Measurements from ENCODE around the gene RAPGEF5. TPM values are rescaled to one million over a fixed set of nuclear protein-coding genes. Genes with fewer than 3 reads are reported as not detected.

The RAPGEF5 gene
- total RNA-seq, 2 experiments from 2014 or later = 0.66 to 0.99 TPM

- H3K36me3 Mint-ChIP-seq = no peaks in the 10 kb centered on the region
- ATAC-seq (no peak), DNase-seq (no peak)
- no peak overlapping the region for H3K4me3 Mint-ChIP-seq
- no peak overlapping the region for H3K27ac Mint-ChIP-seq
- no peaks in the 10 kb centered on the region for H3K9me3 Mint-ChIP-seq (ENCODE audit: low read depth)
- no peaks in the 10 kb centered on the region for H3K4me1 Mint-ChIP-seq
- CTCF ChIA-PET = no interaction called here
- peaks cover 13% of the 10 kb centered on the region for H3K27me3 Mint-ChIP-seq
Observed at GRCh38 chr7:22166928-22167327, 190.0 kb downstream of the RAPGEF5 start.

- no peak overlapping the region for H3K27ac Mint-ChIP-seq
- H3K4me3 Mint-ChIP-seq = no peak overlapping the region
- peaks cover 34% of the 10 kb centered on the region for H3K27me3 Mint-ChIP-seq
- peaks cover 2% of the 10 kb centered on the region for H3K36me3 Mint-ChIP-seq
- H3K4me1 Mint-ChIP-seq = peaks cover 7% of the 10 kb centered on the region
- ATAC-seq (no peak), DNase-seq (no peak)
- H3K9me3 Mint-ChIP-seq (ENCODE audit: low read depth) = no peaks in the 10 kb centered on the region
- CTCF ChIA-PET = interaction anchor here (1.5 kb wide), 1 partner anchor 341 kb away, joined by 3 read pairs; the partner anchor contains the start of gene STEAP1B
Observed at GRCh38 chr7:22159341-22159740, 197.6 kb downstream of the RAPGEF5 start.

GRCh38 chr7:22157552-22157951 lies 199.4 kb downstream of the RAPGEF5 start:
- Mint-ChIP-seq H3K9me3 (ENCODE audit: low read depth) (no peaks in the 10 kb centered on the region), H3K4me1 (peaks cover 14% of the 10 kb centered on the region), H3K27me3 (peaks cover 30% of the 10 kb centered on the region), H3K36me3 (peaks cover 2% of the 10 kb centered on the region), H3K4me3 (no peak overlapping the region), H3K27ac (no peak overlapping the region)
- ATAC-seq (no peak), DNase-seq (no peak)
- CTCF ChIA-PET = interaction anchor here (0.9 kb wide), 1 partner anchor 342 kb away, joined by 3 read pairs; the partner anchor contains the start of gene STEAP1B

DNA sequence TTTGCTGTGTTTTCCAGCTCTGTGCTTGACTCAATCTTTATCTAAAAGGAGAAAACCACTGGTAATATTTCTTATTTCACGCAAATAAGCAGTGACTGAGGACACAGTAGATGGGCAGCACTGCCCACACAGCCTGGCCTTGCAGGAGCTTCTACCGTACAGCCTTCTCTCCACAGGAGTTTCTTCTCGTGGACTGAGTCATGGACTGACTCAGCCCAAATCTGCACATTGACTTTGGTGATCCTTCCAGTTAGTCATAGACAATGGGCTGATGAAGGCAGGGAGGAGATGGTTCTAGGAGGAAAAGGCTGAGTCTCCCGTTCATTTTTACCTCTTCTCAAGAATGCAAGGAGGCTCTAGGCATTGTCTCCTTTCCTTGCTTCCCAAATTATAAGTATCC lies 200.7 kb downstream of the RAPGEF5 start:
- Mint-ChIP-seq H3K4me1 (peaks cover 14% of the 10 kb centered on the region), H3K27me3 (peaks cover 29% of the 10 kb centered on the region), H3K36me3 (peaks cover 2% of the 10 kb centered on the region), H3K4me3 (no peak overlapping the region), H3K9me3 (ENCODE audit: low read depth) (no peaks in the 10 kb centered on the region), H3K27ac (no peak overlapping the region)
- ATAC-seq (no peak), DNase-seq (no peak)
- CTCF ChIA-PET = no interaction called here

DNA sequence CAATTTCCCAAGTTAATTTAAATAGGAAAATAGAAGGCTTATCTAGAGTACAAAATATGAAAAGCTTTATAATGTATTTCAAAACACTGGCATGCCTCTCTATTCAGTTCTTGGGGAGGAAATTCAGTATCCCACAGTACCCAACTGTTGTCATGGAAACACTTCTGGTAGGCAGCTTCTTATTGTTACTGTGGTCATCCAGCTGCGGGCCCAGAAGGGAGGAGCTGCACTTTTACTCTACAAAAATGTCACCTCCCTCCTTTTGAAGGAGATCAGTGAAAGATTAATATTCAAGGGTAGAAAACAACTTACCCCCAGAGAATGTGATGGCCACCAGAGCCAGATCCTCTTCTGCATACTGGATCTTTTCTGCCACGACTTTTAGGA lies 202.8 kb downstream of the RAPGEF5 start:
- DNase-seq (peak; percentile 50), ATAC-seq (peak; percentile 51)
- H3K36me3 Mint-ChIP-seq = peaks cover 2% of the 10 kb centered on the region
- H3K4me3 Mint-ChIP-seq = no peak overlapping the region
- CTCF ChIA-PET = interaction anchor here (1.3 kb wide), 1 partner anchor 13 kb away, joined by 5 read pairs; no protein-coding TSS in a partner anchor
- peaks cover 25% of the 10 kb centered on the region for H3K27me3 Mint-ChIP-seq
- no peak overlapping the region for H3K27ac Mint-ChIP-seq
- peaks cover 12% of the 10 kb centered on the region for H3K4me1 Mint-ChIP-seq
- H3K9me3 Mint-ChIP-seq (ENCODE audit: low read depth) = no peaks in the 10 kb centered on the region

GRCh38 chr7:22153432-22154142 lies 203.4 kb downstream of the RAPGEF5 start:
- H3K4me3 Mint-ChIP-seq = no peak overlapping the region
- CTCF ChIA-PET = interaction anchor here (1.3 kb wide), 1 partner anchor 13 kb away, joined by 5 read pairs; no protein-coding TSS in a partner anchor
- no peak for DNase-seq

DNA sequence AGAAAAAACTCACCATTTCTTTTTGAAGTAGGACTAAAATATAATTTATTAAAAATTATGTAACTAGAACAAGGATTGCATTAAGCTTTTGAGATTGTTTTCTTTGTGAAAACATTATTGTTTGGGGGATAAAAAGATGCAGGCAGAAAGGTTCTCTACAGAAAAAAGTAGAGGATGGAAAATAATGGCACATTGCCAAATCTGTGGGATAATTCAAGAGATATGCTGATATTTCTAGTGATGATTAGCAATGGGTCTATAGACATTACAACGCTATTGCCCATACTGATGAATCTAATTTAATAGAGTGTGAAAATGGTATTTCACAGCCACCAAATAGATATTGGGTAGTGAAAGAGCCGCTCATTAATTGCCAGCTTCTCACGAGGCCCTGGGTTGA lies 204.3 kb downstream of the RAPGEF5 start:
- peaks cover 2% of the 10 kb centered on the region for H3K36me3 Mint-ChIP-seq
- H3K4me3 Mint-ChIP-seq = no peak overlapping the region
- H3K27ac Mint-ChIP-seq = no peak overlapping the region
- CTCF ChIA-PET = interaction anchor here (0.9 kb wide), 1 partner anchor 43 kb away, joined by 3 read pairs; no protein-coding TSS in a partner anchor
- H3K27me3 Mint-ChIP-seq = peaks cover 20% of the 10 kb centered on the region
- no peak for DNase-seq
- H3K9me3 Mint-ChIP-seq (ENCODE audit: low read depth) = no peaks in the 10 kb centered on the region
- ATAC-seq = no peak
- peaks cover 13% of the 10 kb centered on the region for H3K4me1 Mint-ChIP-seq

More at GRCh38 chr7:22153432-22154142, 203.4 kb downstream of the RAPGEF5 start:
- no peak for ATAC-seq
- Mint-ChIP-seq H3K4me1 (peaks cover 11% of the 10 kb centered on the region), H3K36me3 (peaks cover 2% of the 10 kb centered on the region), H3K27me3 (peaks cover 23% of the 10 kb centered on the region), H3K27ac (no peak overlapping the region), H3K9me3 (ENCODE audit: low read depth) (no peaks in the 10 kb centered on the region)

GRCh38 chr7:22151901-22152300 lies 205.1 kb downstream of the RAPGEF5 start:
- H3K4me3 Mint-ChIP-seq = no peak overlapping the region
- H3K36me3 Mint-ChIP-seq = no peaks in the 10 kb centered on the region
- CTCF ChIA-PET = interaction anchor here (0.9 kb wide), 1 partner anchor 42 kb away, joined by 3 read pairs; no protein-coding TSS in a partner anchor
- peaks cover 15% of the 10 kb centered on the region for H3K4me1 Mint-ChIP-seq
- peaks cover 15% of the 10 kb centered on the region for H3K27me3 Mint-ChIP-seq
- no peak for DNase-seq
- H3K27ac Mint-ChIP-seq = no peak overlapping the region
- ATAC-seq = no peak
- no peaks in the 10 kb centered on the region for H3K9me3 Mint-ChIP-seq (ENCODE audit: low read depth)

DNA sequence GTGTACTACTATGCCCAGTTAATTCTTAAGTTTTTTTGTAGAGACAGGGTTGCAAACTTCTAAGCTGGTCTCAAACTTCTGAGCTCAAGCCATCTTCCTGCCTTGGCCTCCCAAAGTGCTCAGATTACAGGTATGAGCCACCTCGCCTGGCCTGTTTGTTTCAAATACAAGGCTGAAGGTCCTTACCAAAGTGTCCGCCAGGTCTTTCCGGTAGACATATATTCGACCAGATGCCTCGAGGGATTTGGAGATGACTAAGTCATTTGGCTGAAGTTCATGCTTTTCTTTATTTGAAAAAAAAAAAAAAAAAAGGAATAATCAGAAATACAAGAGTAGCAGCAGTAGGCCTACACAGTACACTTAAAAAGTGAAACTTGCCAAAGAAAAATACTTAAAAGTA lies 206.7 kb downstream of the RAPGEF5 start:
- no peak overlapping the region for H3K4me3 Mint-ChIP-seq
- CTCF ChIA-PET = no interaction called here
- H3K27ac Mint-ChIP-seq = no peak overlapping the region
- no peaks in the 10 kb centered on the region for H3K9me3 Mint-ChIP-seq (ENCODE audit: low read depth)
- H3K27me3 Mint-ChIP-seq = peaks cover 13% of the 10 kb centered on the region
- ATAC-seq = no peak
- no peak for DNase-seq
- peaks cover 15% of the 10 kb centered on the region for H3K4me1 Mint-ChIP-seq
- no peaks in the 10 kb centered on the region for H3K36me3 Mint-ChIP-seq

DNA sequence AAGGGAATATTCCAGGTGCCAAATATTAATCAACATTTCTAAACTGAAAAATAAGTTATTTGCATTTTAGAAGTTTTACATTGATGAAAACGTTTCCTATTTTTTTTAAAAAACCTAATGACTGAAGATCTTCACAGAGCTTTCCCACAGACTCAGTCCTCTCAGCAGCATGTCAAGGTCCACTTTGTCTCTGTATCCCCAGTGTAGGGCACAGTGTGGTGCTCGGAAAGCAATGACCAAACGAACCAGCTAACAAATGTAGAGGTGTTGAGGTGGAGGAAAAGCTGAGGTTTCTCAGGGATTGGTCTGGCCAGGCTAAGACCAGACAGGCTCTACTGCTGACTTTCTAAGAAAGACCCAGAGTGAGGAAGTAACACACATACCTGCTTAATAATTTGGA lies 209.1 kb downstream of the RAPGEF5 start:
- Mint-ChIP-seq H3K4me1 (peaks cover 4% of the 10 kb centered on the region), H3K9me3 (ENCODE audit: low read depth) (no peaks in the 10 kb centered on the region), H3K36me3 (no peaks in the 10 kb centered on the region), H3K27ac (no peak overlapping the region), H3K27me3 (peaks cover 28% of the 10 kb centered on the region), H3K4me3 (no peak overlapping the region)
- ATAC-seq = no peak
- CTCF ChIA-PET = no interaction called here
- DNase-seq = no peak

DNA sequence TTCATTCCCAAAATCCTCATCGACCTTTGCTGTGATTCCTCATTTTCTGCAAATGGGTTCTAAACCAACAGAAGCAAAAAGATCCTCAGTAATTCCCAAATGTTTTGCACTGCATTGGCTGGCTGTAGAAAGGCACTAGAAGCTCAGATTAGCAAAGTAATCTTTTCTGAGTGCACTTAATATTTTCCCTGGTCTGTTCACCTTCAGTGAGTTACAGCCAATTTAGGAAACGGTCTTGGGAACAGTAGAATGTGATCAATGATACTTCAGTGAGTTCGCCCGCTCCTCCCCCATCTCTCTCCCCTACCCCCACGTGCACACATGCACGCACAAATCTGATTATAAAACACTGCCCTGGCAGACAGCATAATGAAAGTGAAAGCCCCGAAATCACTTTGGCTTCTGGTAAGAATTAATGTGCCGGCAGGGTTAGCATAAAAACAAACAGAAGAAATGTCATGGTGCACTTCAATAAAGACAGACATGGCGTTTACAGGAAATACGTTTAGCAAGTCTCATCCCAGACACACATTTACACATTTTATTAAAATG lies 209.9 kb downstream of the RAPGEF5 start:
- Mint-ChIP-seq H3K27ac (no peak overlapping the region), H3K4me1 (peaks cover 4% of the 10 kb centered on the region), H3K9me3 (ENCODE audit: low read depth) (no peaks in the 10 kb centered on the region), H3K27me3 (peaks cover 28% of the 10 kb centered on the region), H3K36me3 (no peaks in the 10 kb centered on the region), H3K4me3 (no peak overlapping the region)
- DNase-seq = no peak
- CTCF ChIA-PET = no interaction called here
- ATAC-seq = no peak

DNA sequence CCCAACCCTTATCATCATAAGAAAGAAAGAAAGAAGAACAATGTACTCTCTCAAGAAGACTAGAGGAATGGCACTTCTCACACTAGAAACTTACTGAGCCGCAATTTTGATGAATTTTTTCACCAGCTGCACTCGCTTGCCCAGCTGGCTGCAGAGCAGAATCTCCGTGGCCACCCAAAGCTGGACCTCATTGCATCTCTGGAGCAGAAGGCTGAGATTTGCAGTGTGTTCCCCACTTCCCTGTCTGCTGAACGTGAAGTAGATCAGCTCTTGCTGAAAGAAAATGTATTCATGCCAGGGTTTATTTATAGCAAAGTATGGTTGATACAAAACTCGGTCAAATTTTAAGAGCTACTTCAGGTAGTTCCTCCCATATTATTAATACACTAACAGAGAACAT lies 212.0 kb downstream of the RAPGEF5 start:
- H3K27ac Mint-ChIP-seq = no peak overlapping the region
- H3K4me1 Mint-ChIP-seq = peaks cover 4% of the 10 kb centered on the region
- CTCF ChIA-PET = interaction anchor here (1.1 kb wide), 1 partner anchor 35 kb away, joined by 4 read pairs; no protein-coding TSS in a partner anchor
- H3K4me3 Mint-ChIP-seq = no peak overlapping the region
- DNase-seq (no peak), ATAC-seq (no peak)
- H3K27me3 Mint-ChIP-seq = peaks cover 35% of the 10 kb centered on the region
- no peaks in the 10 kb centered on the region for H3K9me3 Mint-ChIP-seq (ENCODE audit: low read depth)
- no peaks in the 10 kb centered on the region for H3K36me3 Mint-ChIP-seq

GRCh38 chr7:22143491-22143890 lies 213.5 kb downstream of the RAPGEF5 start:
- Mint-ChIP-seq H3K9me3 (ENCODE audit: low read depth) (no peaks in the 10 kb centered on the region), H3K4me3 (no peak overlapping the region), H3K4me1 (peaks cover 4% of the 10 kb centered on the region), H3K36me3 (no peaks in the 10 kb centered on the region), H3K27me3 (peaks cover 35% of the 10 kb centered on the region), H3K27ac (no peak overlapping the region)
- CTCF ChIA-PET = no interaction called here
- no peak for DNase-seq
- ATAC-seq = no peak

DNA sequence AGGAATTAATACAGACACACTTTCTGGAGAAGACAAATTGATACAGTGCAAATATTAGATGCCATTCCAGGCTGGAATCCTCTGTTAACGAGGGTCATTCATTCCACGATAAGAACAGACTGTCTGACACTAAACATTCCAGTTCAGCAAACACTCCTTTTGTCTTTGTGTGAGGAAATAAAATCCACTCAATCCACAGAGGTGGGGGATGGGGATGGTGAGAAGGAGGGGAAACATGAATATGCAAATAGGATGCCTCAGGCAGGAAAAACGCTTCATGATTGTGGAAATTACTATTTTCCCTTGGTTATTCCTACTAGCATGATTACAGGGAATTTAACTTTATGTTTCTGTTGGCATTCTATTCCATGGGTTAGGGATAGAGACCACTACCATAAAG lies 214.4 kb downstream of the RAPGEF5 start:
- H3K9me3 Mint-ChIP-seq (ENCODE audit: low read depth) = no peaks in the 10 kb centered on the region
- ATAC-seq = no peak
- peaks cover 2% of the 10 kb centered on the region for H3K4me1 Mint-ChIP-seq
- no peak overlapping the region for H3K27ac Mint-ChIP-seq
- H3K27me3 Mint-ChIP-seq = peaks cover 33% of the 10 kb centered on the region
- no peaks in the 10 kb centered on the region for H3K36me3 Mint-ChIP-seq
- no peak overlapping the region for H3K4me3 Mint-ChIP-seq
- DNase-seq = no peak
- CTCF ChIA-PET = no interaction called here

All from activated CD8-positive, alpha-beta memory T cell treated with anti-CD3 and anti-CD28 coated beads, Interleukin-2, amount 10 ng/mL, durations not matched to agents 7 days and 5 days (primary cell).